ENCODE results near the gene SLCO4A1. TPM values are rescaled to one million over a fixed set of nuclear protein-coding genes. Genes with fewer than 3 reads are reported as not detected.

Gene SLCO4A1
- total and polyA plus RNA-seq, 12 donors, result 1.5 to 52.7 (median 6.8) TPM

DNA sequence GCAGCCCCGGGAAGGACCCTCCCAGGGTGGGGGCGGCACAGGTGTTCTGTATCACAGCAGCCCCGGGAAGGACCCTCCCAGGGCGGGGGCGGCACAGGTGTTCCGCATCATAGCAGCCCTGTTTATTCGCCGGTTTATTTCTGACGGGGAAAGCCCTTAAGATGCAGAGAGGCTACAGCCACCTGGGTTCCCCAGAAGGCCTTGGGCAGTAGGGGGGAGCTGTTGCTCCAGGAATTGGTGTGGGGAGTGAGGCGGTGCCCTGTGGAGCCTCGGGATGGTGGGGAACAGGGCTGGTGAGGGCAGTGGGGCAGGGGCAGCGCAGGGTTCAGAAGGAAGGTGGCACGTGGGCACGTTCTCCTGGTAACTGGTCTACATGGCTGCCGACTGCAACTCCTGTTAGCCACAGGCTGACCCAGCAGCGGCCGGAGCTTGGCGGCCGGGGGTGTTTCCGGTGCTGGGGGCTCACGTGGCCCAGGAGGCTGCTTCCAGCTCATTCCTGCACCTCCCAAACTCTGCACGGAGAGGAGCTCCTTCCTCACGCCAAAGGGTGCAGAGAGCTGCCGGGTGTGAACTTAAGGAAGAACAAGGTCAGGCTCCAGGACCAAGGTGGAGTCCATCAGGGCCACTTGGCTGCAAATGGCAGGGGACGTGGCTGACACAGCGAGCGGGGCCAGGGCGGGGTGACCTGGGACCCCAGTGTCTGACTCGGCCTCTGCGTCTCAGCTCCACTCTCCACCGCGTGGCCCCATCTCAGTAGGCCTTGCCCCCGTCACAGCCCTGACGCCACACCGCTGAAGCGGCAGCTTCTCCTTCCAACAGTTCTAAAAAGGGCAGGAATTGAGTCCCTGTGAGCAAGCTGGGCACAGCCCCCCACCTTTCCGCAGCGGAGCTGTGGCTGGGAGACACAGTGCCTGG is 13.2 kb downstream of the SLCO4A1 start:
- intact Hi-C loops (cut with DNase I), result no loop called here
- peaks cover 0 to 22% (median 0%) of the 10 kb centered on the region in 9 donors for H3K36me3 ChIP-seq
- H3K27me3 ChIP-seq, result no peaks in the 10 kb centered on the region
- no peak for ATAC-seq
- no peak overlapping the region for H3K4me3 ChIP-seq
- TF ChIP-seq, protein P1, sequence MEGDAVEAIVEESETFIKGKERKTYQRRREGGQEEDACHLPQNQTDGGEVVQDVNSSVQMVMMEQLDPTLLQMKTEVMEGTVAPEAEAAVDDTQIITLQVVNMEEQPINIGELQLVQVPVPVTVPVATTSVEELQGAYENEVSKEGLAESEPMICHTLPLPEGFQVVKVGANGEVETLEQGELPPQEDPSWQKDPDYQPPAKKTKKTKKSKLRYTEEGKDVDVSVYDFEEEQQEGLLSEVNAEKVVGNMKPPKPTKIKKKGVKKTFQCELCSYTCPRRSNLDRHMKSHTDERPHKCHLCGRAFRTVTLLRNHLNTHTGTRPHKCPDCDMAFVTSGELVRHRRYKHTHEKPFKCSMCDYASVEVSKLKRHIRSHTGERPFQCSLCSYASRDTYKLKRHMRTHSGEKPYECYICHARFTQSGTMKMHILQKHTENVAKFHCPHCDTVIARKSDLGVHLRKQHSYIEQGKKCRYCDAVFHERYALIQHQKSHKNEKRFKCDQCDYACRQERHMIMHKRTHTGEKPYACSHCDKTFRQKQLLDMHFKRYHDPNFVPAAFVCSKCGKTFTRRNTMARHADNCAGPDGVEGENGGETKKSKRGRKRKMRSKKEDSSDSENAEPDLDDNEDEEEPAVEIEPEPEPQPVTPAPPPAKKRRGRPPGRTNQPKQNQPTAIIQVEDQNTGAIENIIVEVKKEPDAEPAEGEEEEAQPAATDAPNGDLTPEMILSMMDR (IDR thresholded peaks at IDR 0.05), result no peak
- no peak for DNase-seq
- no peak overlapping the region for H3K27ac ChIP-seq
- peaks cover 11 to 38% (median 26%) of the 10 kb centered on the region in 9 donors for H3K4me1 ChIP-seq
- 83 to 84% methylated on average over 35 to 36 of the region's 38 CpGs for WGBS, 2 donors
- no peaks in the 10 kb centered on the region for H3K9me3 ChIP-seq

DNA sequence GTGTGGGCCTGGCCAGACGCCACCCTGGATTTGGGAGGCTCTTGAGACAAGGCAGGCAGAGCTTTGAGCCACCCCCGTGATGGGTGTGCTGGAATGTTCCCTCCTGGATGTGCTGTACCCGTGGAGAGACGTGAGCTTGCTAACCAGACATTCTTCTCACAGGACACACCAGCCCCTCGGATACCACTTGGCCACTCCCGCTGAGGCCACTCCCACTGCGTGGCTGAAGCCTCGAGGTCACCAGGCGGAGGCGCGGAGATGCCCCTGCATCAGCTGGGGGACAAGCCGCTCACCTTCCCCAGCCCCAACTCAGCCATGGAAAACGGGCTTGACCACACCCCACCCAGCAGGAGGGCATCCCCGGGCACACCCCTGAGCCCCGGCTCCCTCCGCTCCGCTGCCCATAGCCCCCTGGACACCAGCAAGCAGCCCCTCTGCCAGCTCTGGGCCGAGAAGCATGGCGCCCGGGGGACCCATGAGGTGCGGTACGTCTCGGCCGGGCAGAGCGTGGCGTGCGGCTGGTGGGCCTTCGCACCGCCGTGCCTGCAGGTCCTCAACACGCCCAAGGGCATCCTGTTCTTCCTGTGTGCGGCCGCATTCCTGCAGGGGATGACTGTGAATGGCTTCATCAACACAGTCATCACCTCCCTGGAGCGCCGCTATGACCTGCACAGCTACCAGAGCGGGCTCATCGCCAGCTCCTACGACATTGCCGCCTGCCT is 14.1 kb downstream of the SLCO4A1 start:
- Histone ChIP-seq H3K27me3 (peaks cover 0 to 6% (median 0%) of the 10 kb centered on the region in 7 donors), H3K27ac (no peak overlapping the region), H3K36me3 (peaks cover 0 to 29% (median 0%) of the 10 kb centered on the region in 9 donors), H3K9me3 (no peaks in the 10 kb centered on the region), H3K4me3 (no peak overlapping the region), H3K4me1 (peaks cover 11 to 30% (median 18%) of the 10 kb centered on the region in 9 donors)
- TF ChIP-seq, protein P1 (IDR thresholded peaks at IDR 0.05), result no peak
- no peak for ATAC-seq
- DNase-seq, result peak in 1 of 2 donors; percentile 13
- intact Hi-C loops (cut with DNase I), result no loop called here
- WGBS, 2 donors, result 90% methylated on average over 39 of the region's 39 CpGs

DNA sequence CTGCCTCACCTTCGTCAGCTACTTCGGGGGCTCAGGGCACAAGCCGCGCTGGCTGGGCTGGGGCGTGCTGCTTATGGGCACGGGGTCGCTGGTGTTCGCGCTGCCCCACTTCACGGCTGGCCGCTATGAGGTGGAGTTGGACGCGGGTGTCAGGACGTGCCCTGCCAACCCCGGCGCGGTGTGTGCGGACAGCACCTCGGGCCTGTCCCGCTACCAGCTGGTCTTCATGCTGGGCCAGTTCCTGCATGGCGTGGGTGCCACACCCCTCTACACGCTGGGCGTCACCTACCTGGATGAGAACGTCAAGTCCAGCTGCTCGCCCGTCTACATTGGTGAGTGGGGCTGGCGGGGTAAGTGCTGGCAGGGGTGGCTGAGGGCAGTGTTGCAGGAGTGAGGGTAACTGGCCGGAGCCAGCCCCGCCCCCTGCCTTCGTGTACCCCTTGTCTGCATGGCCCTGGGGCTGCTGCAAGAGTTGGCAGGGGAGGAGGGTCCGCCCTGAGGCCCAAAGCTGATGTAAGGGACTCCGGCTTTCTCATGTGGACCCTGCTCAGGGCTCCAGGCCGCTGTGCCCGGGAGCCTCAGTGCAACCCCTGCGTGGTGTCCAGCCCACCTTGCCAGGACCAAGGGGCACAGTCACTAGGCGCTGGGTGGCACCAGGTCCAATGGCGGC is 14.8 kb downstream of the SLCO4A1 start:
- TF ChIP-seq, protein P1 (IDR thresholded peaks at IDR 0.05), result no peak
- Histone ChIP-seq H3K4me1 (peaks cover 7 to 30% (median 14%) of the 10 kb centered on the region in 9 donors), H3K36me3 (peaks cover 0 to 29% (median 0%) of the 10 kb centered on the region in 9 donors), H3K27me3 (peaks cover 0 to 6% (median 0%) of the 10 kb centered on the region in 7 donors), H3K4me3 (no peak overlapping the region), H3K9me3 (no peaks in the 10 kb centered on the region), H3K27ac (no peak overlapping the region)
- ATAC-seq (no peak), DNase-seq (no peak)
- WGBS, 2 donors, result 96% methylated on average over 37 of the region's 37 CpGs
- intact Hi-C loops (cut with DNase I), result no loop called here

DNA sequence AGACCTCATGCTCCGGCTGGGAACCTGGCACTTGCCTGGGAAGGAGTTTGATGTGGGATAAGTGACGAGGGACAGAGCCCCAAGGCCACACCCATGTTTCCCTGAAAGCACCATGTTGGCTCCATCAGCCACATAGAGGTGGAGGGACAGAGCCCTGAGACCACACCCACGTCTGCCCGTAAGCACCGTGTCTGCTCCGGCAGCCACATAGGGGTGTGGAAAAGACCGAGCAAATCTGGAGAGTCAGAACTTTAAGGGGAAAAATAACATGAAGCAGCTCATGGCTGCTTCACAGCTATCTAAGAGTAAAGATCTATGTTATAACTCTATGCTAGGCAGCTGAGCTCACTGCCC is 15.3 kb downstream of the SLCO4A1 start:
- H3K4me1 ChIP-seq, result peaks cover 5 to 32% (median 10%) of the 10 kb centered on the region in 9 donors
- H3K27me3 ChIP-seq, result peaks cover 0 to 6% (median 0%) of the 10 kb centered on the region in 7 donors
- no peak overlapping the region for H3K4me3 ChIP-seq
- TF ChIP-seq, protein P1 (IDR thresholded peaks at IDR 0.05), result no peak
- no peak overlapping the region for H3K27ac ChIP-seq
- no peaks in the 10 kb centered on the region for H3K9me3 ChIP-seq
- peaks cover 0 to 29% (median 0%) of the 10 kb centered on the region in 9 donors for H3K36me3 ChIP-seq
- DNase-seq, result no peak
- no peak for ATAC-seq
- 81 to 85% methylated on average over 7 of the region's 7 CpGs for WGBS, 2 donors
- intact Hi-C loops (cut with DNase I), result no loop called here
